ENCODE measurements around the gene ABHD8. TPM values are rescaled to one million over a fixed set of nuclear protein-coding genes. Genes with fewer than 3 reads are reported as not detected.

The ABHD8 gene
- total and polyA plus RNA-seq, 2 of the 4 experiments (the other 2 are of a cell fraction) = 3.9 to 10.2 TPM

- no peak for DNase-seq
- in situ Hi-C loops (cut with MboI; ENCODE audit: low sequenced_read_pairs) = no loop called here
Measured at GRCh38 chr19:17322854-17323253, 19.6 kb upstream of the ABHD8 start.

More at GRCh38 chr19:17322854-17323253, 19.6 kb upstream of the ABHD8 start:
- H3K4me3 ChIP-seq (ENCODE audit: insufficient read depth, low read depth, low read length) = no peak overlapping the region
- no TSS peak for BruUV-seq (replicated peaks)
- no peak overlapping the region; the same call in 1 of the 2 replicates for H2AK5ac ChIP-seq (ENCODE audit: low read depth, low read length)
- no peaks in the 10 kb centered on the region for H3K27me3 ChIP-seq (ENCODE audit: control insufficient read depth, insufficient read depth, low read length)
- no peaks in the 10 kb centered on the region for H3K4me1 ChIP-seq (ENCODE audit: control insufficient read depth, insufficient read depth, low read length)
- dilution Hi-C loops (cut with HindIII; ENCODE audit: low sequenced_read_pairs, unreplicated experiment) (no loop called here), intact Hi-C loops (cut with micrococcal nuclease) (no loop called here)
- no peak overlapping the region for H2BK120ac ChIP-seq (ENCODE audit: low read depth, low read length)
- no peak overlapping the region for H4K91ac ChIP-seq (ENCODE audit: insufficient read depth, low read depth, low read length)
- H3K9me1 ChIP-seq (ENCODE audit: insufficient read depth, low read length) = no peaks in the 10 kb centered on the region
- peaks cover 8% of the 10 kb centered on the region; the same call in 1 of the 2 replicates for H4K20me1 ChIP-seq (ENCODE audit: insufficient read depth, low read length)
- H3K4me2 ChIP-seq (ENCODE audit: low read depth, low read length) = no peak overlapping the region
- H3K9me3 ChIP-seq (ENCODE audit: control insufficient read depth, insufficient read depth, low read length) = no peaks in the 10 kb centered on the region
- peak overlapping the region; percentile 63 for H2AFZ ChIP-seq (replicated peaks; ENCODE audit: low read length, poor library complexity)
- peaks cover 44% of the 10 kb centered on the region for H3K36me3 ChIP-seq (ENCODE audit: control insufficient read depth, insufficient read depth, low read length)
- no peak overlapping the region for H3K18ac ChIP-seq (ENCODE audit: low read depth, low read length)
- H3K4ac ChIP-seq (ENCODE audit: low read depth, low read length) = no peak overlapping the region
- peaks cover 2 to 5% of the 10 kb centered on the region in 2 experiments; a peak in 2 of 4 replicates for H3K79me1 ChIP-seq (ENCODE audit: low read depth in 1 of 2, low read length in 2 of 2)
- no peak overlapping the region for H3K9ac ChIP-seq (ENCODE audit: low read depth, low read length)
- H2BK20ac ChIP-seq (ENCODE audit: low read depth, low read length) = no peak overlapping the region
- no peak overlapping the region for H3K56ac ChIP-seq (ENCODE audit: extremely low read depth, insufficient read depth, low read length)
- no peak overlapping the region for H4K8ac ChIP-seq (ENCODE audit: low read depth in 2 of 2, low read length in 2 of 2)
- H2BK15ac ChIP-seq (ENCODE audit: low read depth, low read length) = no peak overlapping the region; the same call in 2 of the 3 replicates
- no peak overlapping the region for H3K23ac ChIP-seq (ENCODE audit: low read depth, low read length)
- no peak overlapping the region for H2BK5ac ChIP-seq (ENCODE audit: low read depth, low read length, poor library complexity, severe bottlenecking)
- no peak overlapping the region for H4K5ac ChIP-seq (ENCODE audit: low read depth, low read length)
- POLR2A ChIA-PET (ENCODE audit: unreplicated experiment) = no interaction called here
- CTCF ChIA-PET = no interaction called here
- no peak overlapping the region for H3K27ac ChIP-seq (ENCODE audit: insufficient read depth, low read length)
- ATAC-seq (ENCODE audit: low read depth) = no peak; the same call in 1 of the 2 replicates
- H3K14ac ChIP-seq (replicated peaks; ENCODE audit: low read depth, low read length) = no peak overlapping the region
- 89% methylated on average over 3 of the region's 10 CpGs; no CpG with 5 or more reads in 1 of the 2 experiments for WGBS, 2 experiments (ENCODE audit: extremely low coverage in 2 of 2, insufficient read length in 1 of 2)
- peak overlapping the region; percentile 65 for H2AK9ac ChIP-seq (replicated peaks; ENCODE audit: low read depth, low read length, poor library complexity)
- TF ChIP-seq MAZ (IDR thresholded peaks at IDR 0.05; ENCODE audit: borderline replicate concordance, low read depth, low read length) (no peak), CHD1 (IDR thresholded peaks at IDR 0.05; ENCODE audit: low read depth, low read length) (no peak), FOS (IDR thresholded peaks at IDR 0.05; ENCODE audit: low read depth, low read length) (no peak), RCOR1 (IDR thresholded peaks at IDR 0.05; ENCODE audit: insufficient replicate concordance, low read length) (no peak), POLR2A (IDR thresholded peaks at IDR 0.05; ENCODE audit: low read depth, low read length) (no peak), NFE2L2 (IDR thresholded peaks at IDR 0.05; ENCODE audit: low read depth, low read length) (no peak), CEBPB (IDR thresholded peaks at IDR 0.05; ENCODE audit: low read depth, low read length) (no peak), CTCF (conservative IDR thresholded peaks at IDR 0.05; ENCODE audit: low read depth, low read length) (no peak), RAD21 (IDR thresholded peaks at IDR 0.05; ENCODE audit: low read length) (no peak), SMC3 (IDR thresholded peaks at IDR 0.05; ENCODE audit: low read depth, low read length) (no peak), MAFK (IDR thresholded peaks at IDR 0.05; ENCODE audit: low read depth, low read length) (no peak), ELK1 (IDR thresholded peaks at IDR 0.05; ENCODE audit: borderline replicate concordance, low read depth, low read length) (no peak), RFX5 (IDR thresholded peaks at IDR 0.05; ENCODE audit: low read depth, low read length) (no peak), MXI1 (IDR thresholded peaks at IDR 0.05; ENCODE audit: borderline replicate concordance, low read depth, low read length) (no peak), BHLHE40 (IDR thresholded peaks at IDR 0.05; ENCODE audit: low read depth, low read length) (no peak)
- TF ChIP-seq, protein P1, sequence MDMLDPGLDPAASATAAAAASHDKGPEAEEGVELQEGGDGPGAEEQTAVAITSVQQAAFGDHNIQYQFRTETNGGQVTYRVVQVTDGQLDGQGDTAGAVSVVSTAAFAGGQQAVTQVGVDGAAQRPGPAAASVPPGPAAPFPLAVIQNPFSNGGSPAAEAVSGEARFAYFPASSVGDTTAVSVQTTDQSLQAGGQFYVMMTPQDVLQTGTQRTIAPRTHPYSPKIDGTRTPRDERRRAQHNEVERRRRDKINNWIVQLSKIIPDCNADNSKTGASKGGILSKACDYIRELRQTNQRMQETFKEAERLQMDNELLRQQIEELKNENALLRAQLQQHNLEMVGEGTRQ (IDR thresholded peaks at IDR 0.05; ENCODE audit: low read depth, low read length) = no peak

Measured in IMR-90 (cell line).